Astrocyte of the spinal cord (primary cell): Measurements from ENCODE around the gene UBXN11.
"Not testable (repeated sequence)": the region's sequence is repeated elsewhere in the genome, so short reads cannot be mapped to it uniquely, and the experiment has no call there.

ENCODE experiments used
- DNase-seq: peaks from one replicate; pipeline ENCODE4 v3.0.0; 2011; ENCODE audit warnings: low read depth, low spot score
- H3K4me3 ChIP-seq: 2 replicates; pipeline ENCODE4 v1.5.1; 2011; ENCODE audit warnings: low read depth, mild to moderate bottlenecking, low read length, moderate library complexity
- in situ Hi-C: cut with HindIII; loops from 2 replicates; pipeline ENCODE4 v1.10.0; 2017; ENCODE audit warnings: low sequenced_read_pairs
- TF ChIP-seq, protein P1 (sequence below): IDR thresholded peaks from 2 replicates; pipeline ENCODE4 v1.5.1; 2012; ENCODE audit warnings: low read depth, mild to moderate bottlenecking, low read length, inconsistent platforms

Gene UBXN11

DNA sequence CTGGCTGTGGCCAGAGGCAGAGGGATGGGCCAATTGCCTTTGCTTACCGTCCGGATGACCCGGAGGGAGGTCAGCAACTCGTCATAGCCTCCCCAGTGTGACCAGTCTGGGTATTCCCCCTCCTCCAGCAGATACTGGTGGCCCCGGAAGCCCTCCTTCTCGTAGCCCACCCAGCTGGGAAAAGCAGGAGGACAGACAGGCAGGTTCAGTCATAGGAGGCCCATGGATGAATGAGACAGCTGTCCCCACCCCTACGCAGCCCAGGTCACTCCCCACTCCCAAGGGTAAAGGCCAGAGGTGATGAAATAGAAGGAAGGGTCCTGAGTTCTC is 30.7 kb upstream of the UBXN11 start:
- TF ChIP-seq, protein P1, sequence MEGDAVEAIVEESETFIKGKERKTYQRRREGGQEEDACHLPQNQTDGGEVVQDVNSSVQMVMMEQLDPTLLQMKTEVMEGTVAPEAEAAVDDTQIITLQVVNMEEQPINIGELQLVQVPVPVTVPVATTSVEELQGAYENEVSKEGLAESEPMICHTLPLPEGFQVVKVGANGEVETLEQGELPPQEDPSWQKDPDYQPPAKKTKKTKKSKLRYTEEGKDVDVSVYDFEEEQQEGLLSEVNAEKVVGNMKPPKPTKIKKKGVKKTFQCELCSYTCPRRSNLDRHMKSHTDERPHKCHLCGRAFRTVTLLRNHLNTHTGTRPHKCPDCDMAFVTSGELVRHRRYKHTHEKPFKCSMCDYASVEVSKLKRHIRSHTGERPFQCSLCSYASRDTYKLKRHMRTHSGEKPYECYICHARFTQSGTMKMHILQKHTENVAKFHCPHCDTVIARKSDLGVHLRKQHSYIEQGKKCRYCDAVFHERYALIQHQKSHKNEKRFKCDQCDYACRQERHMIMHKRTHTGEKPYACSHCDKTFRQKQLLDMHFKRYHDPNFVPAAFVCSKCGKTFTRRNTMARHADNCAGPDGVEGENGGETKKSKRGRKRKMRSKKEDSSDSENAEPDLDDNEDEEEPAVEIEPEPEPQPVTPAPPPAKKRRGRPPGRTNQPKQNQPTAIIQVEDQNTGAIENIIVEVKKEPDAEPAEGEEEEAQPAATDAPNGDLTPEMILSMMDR: no peak
- DNase-seq: no peak
- no peak overlapping the region for H3K4me3 ChIP-seq
- in situ Hi-C loops: no loop called here

GRCh38 chr1:26336477-26337205 is 30.2 kb upstream of the UBXN11 start:
- no peak for DNase-seq
- in situ Hi-C loops: no loop called here
- peak overlapping the region; percentile 42 for H3K4me3 ChIP-seq
- TF ChIP-seq, protein P1: no peak

DNA sequence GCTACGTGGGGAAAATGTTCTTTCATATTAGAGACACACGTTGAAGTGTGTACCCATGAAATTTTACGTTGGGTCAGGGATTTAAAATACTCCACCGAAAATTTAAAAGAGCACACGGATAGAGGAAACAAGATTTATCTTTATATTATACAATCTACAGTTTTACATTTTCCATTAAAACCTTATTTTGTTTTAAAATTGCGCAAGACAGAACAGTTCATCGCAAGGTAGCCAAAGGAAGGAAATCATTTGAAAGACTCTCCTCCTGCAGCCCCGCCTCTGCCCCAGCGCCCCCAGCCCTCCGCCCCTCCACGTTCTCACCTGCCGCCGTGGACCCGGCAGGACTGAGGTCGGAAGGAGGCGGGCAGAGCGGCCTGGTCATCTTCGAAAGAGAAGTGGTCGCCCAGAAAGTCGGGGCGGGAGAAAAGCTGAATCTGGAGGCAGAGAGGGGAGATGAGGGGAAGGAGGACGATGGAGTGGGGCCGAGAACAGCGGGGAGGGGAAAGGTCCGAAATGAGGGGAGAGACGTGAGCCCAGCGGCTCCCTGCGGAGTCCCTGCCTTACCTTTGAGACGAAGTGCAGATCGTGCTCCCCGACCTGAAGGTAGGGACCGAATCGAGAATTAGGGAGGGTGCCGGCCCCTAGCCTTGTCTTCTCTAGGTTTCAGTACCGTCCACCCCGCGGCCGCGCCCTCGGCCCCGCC is 29.5 kb upstream of the UBXN11 start:
- no peak for DNase-seq
- TF ChIP-seq, protein P1: no peak
- H3K4me3 ChIP-seq: peak overlapping the region; percentile 42
- in situ Hi-C loops: no loop called here

- in situ Hi-C loops: not testable (repeated sequence)
These were observed 26.9 kb upstream of the UBXN11 start for GRCh38 chr1:26333312-26333711.

DNA sequence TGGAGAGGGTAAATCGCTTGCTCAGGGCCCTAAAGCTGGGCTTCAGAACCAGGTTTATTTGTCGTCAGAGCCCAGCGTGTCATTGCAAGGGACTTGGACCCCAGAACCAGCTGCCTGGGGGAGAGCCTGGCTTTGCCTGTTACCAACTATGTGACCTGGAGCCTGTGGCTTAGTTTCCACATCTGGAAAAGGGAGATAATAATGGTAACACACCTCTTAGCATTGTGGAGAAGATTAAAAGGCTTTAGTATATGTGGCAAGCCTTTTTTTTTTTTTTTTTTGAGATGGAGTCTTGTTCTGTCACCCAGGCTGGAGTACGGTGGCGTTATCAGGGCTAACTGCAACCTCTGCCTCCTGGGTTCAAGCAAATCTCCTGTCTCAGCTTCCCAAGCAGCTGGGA is 23.8 kb upstream of the UBXN11 start:
- in situ Hi-C loops: no loop called here
- TF ChIP-seq, protein P1: no peak
- H3K4me3 ChIP-seq: no peak overlapping the region
- no peak for DNase-seq

More at GRCh38 chr1:26333312-26333711, 26.9 kb upstream of the UBXN11 start:
- not testable (repeated sequence) for DNase-seq, H3K4me3 ChIP-seq

DNA sequence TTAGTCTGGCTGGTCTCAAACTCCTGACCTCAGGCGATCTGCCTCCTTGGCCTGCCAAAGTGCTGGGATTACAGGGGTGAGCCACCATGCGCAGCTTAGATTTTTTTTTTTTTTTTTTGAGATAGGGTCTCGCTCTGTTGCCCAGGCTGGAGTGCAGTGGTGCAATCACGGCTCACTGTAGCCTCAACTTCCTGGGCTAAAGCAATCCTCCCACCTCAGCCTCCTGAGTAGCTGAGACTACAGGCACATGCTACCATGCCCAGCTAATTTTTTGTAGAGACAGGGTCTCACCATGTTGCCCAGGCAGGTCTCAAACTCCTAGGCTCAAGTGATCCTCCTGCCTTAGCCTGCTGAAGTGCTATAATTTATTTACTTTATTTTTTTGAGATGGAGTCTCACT is 22.9 kb upstream of the UBXN11 start:
- H3K4me3 ChIP-seq, in situ Hi-C loops, DNase-seq: not testable (repeated sequence)

- in situ Hi-C loops: no loop called here
- DNase-seq: no peak
- H3K4me3 ChIP-seq: no peak overlapping the region
- TF ChIP-seq, protein P1: no peak
These were observed 22.2 kb upstream of the UBXN11 start for GRCh38 chr1:26328597-26328996.
